ENCODE results near the gene PTGES3L. TPM values are rescaled to one million over a fixed set of nuclear protein-coding genes. Genes with fewer than 3 reads are reported as not detected.
A peak's percentile ranks its signal among the peaks of the same experiment; 100 is the strongest.

PTGES3L gene
- total and polyA plus RNA-seq, 2 of the 13 experiments (the other 11 are each of a cell fraction or from before 2014, with no cell fraction given): 1.2 to 2.9 TPM

DNA sequence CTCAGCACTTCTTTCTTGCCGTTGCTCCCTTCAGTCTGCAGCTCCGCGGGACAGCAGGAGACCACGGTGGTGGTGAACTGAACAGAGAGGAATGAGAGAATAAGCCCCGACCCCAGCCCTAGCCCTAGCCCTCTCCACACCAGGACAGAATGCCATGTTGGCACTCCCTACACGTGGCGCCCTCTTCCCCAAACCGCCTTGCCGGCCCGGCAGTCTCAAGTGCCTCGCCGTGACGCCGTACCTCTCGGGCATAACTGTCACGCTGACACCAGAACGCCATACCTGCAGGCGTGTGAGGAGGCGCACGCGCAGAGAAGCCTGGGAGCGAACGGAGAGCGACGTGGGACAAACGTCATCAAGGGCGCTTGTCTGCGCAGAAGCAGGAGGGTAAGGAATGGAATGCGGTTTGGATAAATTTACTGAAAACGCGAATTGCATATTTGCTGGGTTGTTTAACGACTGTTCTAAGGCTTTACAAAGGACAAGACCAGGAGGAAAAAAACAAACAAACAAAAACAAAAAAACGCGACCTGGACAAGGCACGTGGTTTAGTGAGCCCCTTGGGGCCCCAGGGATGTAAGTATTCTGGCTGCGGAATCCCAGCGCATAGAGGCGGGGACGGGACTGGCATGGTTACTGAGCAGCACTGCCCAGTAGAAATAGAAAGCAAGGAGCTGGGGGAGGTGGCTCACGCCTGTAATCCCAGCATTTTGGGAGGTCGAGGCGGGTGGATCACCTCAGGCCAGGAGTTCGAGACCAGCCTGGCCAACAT lies 15.5 kb downstream of the PTGES3L start, which contains the start of gene AARSD1 (continued):
- peak; percentile 77; the same call in 1 of the 2 replicates for TF ChIP-seq NRL (CRISPR knock-in tag; IDR thresholded peaks at IDR 0.05; ENCODE audit: borderline replicate concordance)
- no peak for TF ChIP-seq ZSCAN29 (CRISPR knock-in tag; conservative IDR thresholded peaks at IDR 0.05)
- no peak for TF ChIP-seq FOXK1 (CRISPR knock-in tag; IDR thresholded peaks at IDR 0.05; ENCODE audit: borderline replicate concordance, low read depth)
- TF ChIP-seq, protein P1, sequence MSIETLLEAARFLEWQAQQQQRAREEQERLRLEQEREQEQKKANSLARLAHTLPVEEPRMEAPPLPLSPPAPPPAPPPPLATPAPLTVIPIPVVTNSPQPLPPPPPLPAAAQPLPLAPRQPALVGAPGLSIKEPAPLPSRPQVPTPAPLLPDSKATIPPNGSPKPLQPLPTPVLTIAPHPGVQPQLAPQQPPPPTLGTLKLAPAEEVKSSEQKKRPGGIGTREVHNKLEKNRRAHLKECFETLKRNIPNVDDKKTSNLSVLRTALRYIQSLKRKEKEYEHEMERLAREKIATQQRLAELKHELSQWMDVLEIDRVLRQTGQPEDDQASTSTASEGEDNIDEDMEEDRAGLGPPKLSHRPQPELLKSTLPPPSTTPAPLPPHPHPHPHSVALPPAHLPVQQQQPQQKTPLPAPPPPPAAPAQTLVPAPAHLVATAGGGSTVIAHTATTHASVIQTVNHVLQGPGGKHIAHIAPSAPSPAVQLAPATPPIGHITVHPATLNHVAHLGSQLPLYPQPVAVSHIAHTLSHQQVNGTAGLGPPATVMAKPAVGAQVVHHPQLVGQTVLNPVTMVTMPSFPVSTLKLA (IDR thresholded peaks at IDR 0.05): 0 out of 2 replicates have a peak, but pooled peaks have one; percentile 15
- TF ChIP-seq IRF2 (CRISPR knock-in tag; IDR thresholded peaks at IDR 0.05): peak; percentile 31; the same call in 1 of the 2 replicates
- no peak for TF ChIP-seq CCDC6 (CRISPR knock-in tag; IDR thresholded peaks at IDR 0.05)
- TF ChIP-seq, protein P2, sequence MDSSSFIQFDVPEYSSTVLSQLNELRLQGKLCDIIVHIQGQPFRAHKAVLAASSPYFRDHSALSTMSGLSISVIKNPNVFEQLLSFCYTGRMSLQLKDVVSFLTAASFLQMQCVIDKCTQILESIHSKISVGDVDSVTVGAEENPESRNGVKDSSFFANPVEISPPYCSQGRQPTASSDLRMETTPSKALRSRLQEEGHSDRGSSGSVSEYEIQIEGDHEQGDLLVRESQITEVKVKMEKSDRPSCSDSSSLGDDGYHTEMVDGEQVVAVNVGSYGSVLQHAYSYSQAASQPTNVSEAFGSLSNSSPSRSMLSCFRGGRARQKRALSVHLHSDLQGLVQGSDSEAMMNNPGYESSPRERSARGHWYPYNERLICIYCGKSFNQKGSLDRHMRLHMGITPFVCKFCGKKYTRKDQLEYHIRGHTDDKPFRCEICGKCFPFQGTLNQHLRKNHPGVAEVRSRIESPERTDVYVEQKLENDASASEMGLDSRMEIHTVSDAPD (CRISPR knock-in tag; IDR thresholded peaks at IDR 0.05): no peak
- TF ChIP-seq ZNF614 (CRISPR knock-in tag; IDR thresholded peaks at IDR 0.05; ENCODE audit: borderline replicate concordance): peak; percentile 21; the same call in 1 of the 2 replicates
- no peak for TF ChIP-seq NCOR1 (IDR thresholded peaks at IDR 0.05; ENCODE audit: borderline replicate concordance, low read length)
- no peak for TF ChIP-seq ZFP37 (CRISPR knock-in tag; IDR thresholded peaks at IDR 0.05; ENCODE audit: borderline replicate concordance)
- TF ChIP-seq ZNF564 (CRISPR knock-in tag; IDR thresholded peaks at IDR 0.05): no peak
- no peak for TF ChIP-seq ZNF549 (CRISPR knock-in tag; IDR thresholded peaks at IDR 0.05)
- no peak for TF ChIP-seq NBN (conservative IDR thresholded peaks at IDR 0.05)
- TF ChIP-seq, protein P3, sequence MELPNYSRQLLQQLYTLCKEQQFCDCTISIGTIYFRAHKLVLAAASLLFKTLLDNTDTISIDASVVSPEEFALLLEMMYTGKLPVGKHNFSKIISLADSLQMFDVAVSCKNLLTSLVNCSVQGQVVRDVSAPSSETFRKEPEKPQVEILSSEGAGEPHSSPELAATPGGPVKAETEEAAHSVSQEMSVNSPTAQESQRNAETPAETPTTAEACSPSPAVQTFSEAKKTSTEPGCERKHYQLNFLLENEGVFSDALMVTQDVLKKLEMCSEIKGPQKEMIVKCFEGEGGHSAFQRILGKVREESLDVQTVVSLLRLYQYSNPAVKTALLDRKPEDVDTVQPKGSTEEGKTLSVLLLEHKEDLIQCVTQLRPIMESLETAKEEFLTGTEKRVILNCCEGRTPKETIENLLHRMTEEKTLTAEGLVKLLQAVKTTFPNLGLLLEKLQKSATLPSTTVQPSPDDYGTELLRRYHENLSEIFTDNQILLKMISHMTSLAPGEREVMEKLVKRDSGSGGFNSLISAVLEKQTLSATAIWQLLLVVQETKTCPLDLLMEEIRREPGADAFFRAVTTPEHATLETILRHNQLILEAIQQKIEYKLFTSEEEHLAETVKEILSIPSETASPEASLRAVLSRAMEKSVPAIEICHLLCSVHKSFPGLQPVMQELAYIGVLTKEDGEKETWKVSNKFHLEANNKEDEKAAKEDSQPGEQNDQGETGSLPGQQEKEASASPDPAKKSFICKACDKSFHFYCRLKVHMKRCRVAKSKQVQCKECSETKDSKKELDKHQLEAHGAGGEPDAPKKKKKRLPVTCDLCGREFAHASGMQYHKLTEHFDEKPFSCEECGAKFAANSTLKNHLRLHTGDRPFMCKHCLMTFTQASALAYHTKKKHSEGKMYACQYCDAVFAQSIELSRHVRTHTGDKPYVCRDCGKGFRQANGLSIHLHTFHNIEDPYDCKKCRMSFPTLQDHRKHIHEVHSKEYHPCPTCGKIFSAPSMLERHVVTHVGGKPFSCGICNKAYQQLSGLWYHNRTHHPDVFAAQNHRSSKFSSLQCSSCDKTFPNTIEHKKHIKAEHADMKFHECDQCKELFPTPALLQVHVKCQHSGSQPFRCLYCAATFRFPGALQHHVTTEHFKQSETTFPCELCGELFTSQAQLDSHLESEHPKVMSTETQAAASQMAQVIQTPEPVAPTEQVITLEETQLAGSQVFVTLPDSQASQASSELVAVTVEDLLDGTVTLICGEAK (IDR thresholded peaks at IDR 0.05): no peak
- TF ChIP-seq, protein P3 (CRISPR knock-in tag; IDR thresholded peaks at IDR 0.05): peak; percentile 79; the same call in 1 of the 2 replicates
- TF ChIP-seq, protein P4, sequence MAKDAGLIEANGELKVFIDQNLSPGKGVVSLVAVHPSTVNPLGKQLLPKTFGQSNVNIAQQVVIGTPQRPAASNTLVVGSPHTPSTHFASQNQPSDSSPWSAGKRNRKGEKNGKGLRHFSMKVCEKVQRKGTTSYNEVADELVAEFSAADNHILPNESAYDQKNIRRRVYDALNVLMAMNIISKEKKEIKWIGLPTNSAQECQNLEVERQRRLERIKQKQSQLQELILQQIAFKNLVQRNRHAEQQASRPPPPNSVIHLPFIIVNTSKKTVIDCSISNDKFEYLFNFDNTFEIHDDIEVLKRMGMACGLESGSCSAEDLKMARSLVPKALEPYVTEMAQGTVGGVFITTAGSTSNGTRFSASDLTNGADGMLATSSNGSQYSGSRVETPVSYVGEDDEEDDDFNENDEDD (CRISPR knock-in tag; IDR thresholded peaks at IDR 0.05; ENCODE audit: borderline replicate concordance): peak; percentile 14; the same call in 1 of the 2 replicates
- TF ChIP-seq NFE2L2 (IDR thresholded peaks at IDR 0.05; ENCODE audit: low read length): no peak

Data from HepG2 (cell line).